Neural crest cell (in vitro differentiated cells): ENCODE data around the gene RAB9A. TPM values are rescaled to one million over a fixed set of nuclear protein-coding genes. Genes with fewer than 3 reads are reported as not detected.

Experiments
- DNase-seq: peaks from one replicate; pipeline ENCODE4 v3.0.0; 2021; ENCODE audit warnings: low read depth, mixed read lengths, low spot score
- H3K27ac Mint-ChIP-seq: one replicate; pipeline ENCODE4 v1.8.0; 2021; ENCODE audit warnings: mild to moderate bottlenecking, mixed read lengths; ENCODE audit not compliant: unreplicated experiment
- H3K27me3 Mint-ChIP-seq: 2 replicates; pipeline ENCODE4 v1.8.0; 2021; ENCODE audit warnings: low read depth, mild to moderate bottlenecking, mixed read lengths
- H3K36me3 Mint-ChIP-seq: 2 replicates; pipeline ENCODE4 v1.8.0; 2021; ENCODE audit warnings: low read depth, mild to moderate bottlenecking, mixed read lengths
- H3K4me1 Mint-ChIP-seq: 2 replicates; pipeline ENCODE4 v1.8.0; 2021; ENCODE audit warnings: mixed read lengths
- H3K4me3 Mint-ChIP-seq: one replicate; pipeline ENCODE4 v1.8.0; 2021; ENCODE audit warnings: mild to moderate bottlenecking, mixed read lengths
- H3K9me3 Mint-ChIP-seq: 2 replicates; pipeline ENCODE4 v1.8.0; 2021; ENCODE audit warnings: mixed read lengths
- total RNA-seq: library from RNA; stranded (reverse); gene quantifications from 2 replicates; pipeline ENCODE4 v1.2.1, GENCODE V29; 2021
- TF ChIP-seq, protein P1 (sequence below): fragments of 200-600 bp; sonication (generic); conservative IDR thresholded peaks from 2 replicates; pipeline ENCODE4 v1.5.0; 2021; ENCODE audit warnings: antibody characterized with exemption, mild to moderate bottlenecking

Gene RAB9A
- total RNA-seq, 1 donor from 2014 or later = 11.6 TPM

DNA sequence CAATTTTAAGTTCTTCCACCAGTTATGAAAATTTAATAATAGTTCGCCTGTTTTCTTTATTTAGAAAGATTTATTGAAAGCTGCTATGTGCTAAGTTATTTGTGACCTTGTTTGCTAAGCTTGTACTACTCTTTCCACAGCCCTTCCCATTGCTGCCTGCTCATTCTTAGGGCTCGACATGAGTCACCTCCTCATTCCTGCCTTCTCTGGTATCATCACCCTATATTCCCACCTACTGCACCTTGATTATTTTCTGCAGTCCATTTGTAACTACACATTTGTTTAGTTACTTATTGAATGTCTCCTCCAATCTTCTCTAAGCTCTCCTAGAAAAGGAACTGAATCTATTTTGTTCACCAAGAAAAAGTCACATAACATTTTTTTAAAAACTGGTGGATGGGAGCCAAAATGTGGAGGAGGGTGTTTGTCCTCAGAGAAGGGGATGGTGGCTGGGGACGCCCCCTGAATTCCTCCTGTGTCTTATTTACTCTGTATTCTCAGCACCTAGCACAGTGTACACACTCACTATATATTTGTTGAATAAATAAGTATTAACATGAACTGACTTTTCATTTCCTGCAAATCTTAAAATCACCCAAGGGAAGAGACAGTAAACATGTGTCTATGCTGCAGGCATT, 3.7 kb upstream of the RAB9A start:
- Mint-ChIP-seq H3K27ac (no peak overlapping the region), H3K9me3 (peaks cover 1% of the 10 kb centered on the region), H3K4me1 (peaks cover 12% of the 10 kb centered on the region), H3K36me3 (peaks cover 6% of the 10 kb centered on the region), H3K27me3 (no peaks in the 10 kb centered on the region), H3K4me3 (no peak overlapping the region)
- TF ChIP-seq, protein P1, sequence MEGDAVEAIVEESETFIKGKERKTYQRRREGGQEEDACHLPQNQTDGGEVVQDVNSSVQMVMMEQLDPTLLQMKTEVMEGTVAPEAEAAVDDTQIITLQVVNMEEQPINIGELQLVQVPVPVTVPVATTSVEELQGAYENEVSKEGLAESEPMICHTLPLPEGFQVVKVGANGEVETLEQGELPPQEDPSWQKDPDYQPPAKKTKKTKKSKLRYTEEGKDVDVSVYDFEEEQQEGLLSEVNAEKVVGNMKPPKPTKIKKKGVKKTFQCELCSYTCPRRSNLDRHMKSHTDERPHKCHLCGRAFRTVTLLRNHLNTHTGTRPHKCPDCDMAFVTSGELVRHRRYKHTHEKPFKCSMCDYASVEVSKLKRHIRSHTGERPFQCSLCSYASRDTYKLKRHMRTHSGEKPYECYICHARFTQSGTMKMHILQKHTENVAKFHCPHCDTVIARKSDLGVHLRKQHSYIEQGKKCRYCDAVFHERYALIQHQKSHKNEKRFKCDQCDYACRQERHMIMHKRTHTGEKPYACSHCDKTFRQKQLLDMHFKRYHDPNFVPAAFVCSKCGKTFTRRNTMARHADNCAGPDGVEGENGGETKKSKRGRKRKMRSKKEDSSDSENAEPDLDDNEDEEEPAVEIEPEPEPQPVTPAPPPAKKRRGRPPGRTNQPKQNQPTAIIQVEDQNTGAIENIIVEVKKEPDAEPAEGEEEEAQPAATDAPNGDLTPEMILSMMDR = no peak
- DNase-seq = no peak

DNA sequence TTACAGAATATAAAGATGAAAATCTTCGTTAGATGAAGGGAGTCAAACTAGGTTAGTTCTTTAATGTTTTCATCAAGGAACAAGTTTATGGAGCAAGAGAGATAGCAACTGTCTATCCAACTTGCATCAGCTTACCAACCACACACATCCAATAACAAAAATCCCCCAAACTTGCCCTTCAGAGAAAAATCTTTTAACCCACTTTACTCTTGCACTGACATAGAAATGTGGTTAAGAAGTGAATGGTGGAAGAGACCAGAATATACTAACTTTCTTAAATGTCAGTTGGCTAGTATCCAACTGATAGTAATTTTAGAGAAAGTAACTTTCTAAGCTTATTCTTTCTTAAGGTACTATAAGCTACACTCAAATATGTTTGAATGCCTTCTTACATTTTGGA, 1.7 kb upstream of the RAB9A start:
- H3K36me3 Mint-ChIP-seq = peaks cover 2% of the 10 kb centered on the region
- no peak overlapping the region for H3K4me3 Mint-ChIP-seq
- H3K9me3 Mint-ChIP-seq = no peaks in the 10 kb centered on the region
- no peak overlapping the region for H3K27ac Mint-ChIP-seq
- TF ChIP-seq, protein P1 = no peak
- DNase-seq = no peak
- H3K27me3 Mint-ChIP-seq = no peaks in the 10 kb centered on the region
- peaks cover 18% of the 10 kb centered on the region for H3K4me1 Mint-ChIP-seq

GRCh38 chrX:13688384-13688957, 457 bp upstream of the RAB9A start:
- Mint-ChIP-seq H3K4me1 (peaks cover 30% of the 10 kb centered on the region), H3K27me3 (no peaks in the 10 kb centered on the region), H3K4me3 (peak overlapping the region; percentile 94), H3K9me3 (no peaks in the 10 kb centered on the region), H3K36me3 (peaks cover 2% of the 10 kb centered on the region), H3K27ac (peak overlapping the region; percentile 36)
- DNase-seq = no peak
- TF ChIP-seq, protein P1 = no peak

DNA sequence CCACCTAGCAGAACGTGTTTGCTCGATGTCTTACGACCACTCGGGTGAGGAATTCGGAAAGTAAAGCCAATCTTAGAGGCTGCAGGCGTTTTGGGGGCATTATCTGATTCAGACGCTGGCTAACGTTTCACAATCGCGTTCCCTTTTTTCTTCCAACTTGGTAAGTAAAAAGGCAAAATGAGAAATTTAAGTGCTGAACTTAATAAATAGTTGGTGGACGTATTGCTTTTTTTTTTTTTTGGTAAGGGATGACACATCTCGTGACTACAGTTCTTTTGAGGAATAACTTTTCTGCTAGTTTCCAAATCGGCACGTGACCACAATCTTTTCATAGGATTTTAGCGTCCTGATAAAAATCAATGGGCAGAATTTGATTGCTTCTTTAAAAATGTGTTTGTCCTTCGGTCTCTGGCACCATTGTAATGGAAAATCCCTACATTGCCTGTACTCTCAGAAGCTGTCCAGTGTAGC, 848 bp downstream of the RAB9A start:
- TF ChIP-seq, protein P1 = no peak
- no peaks in the 10 kb centered on the region for H3K27me3 Mint-ChIP-seq
- peak overlapping the region; percentile 79 for H3K27ac Mint-ChIP-seq
- H3K4me3 Mint-ChIP-seq = peak overlapping the region; percentile 94
- H3K36me3 Mint-ChIP-seq = peaks cover 2% of the 10 kb centered on the region
- no peaks in the 10 kb centered on the region for H3K9me3 Mint-ChIP-seq
- no peak for DNase-seq
- peaks cover 35% of the 10 kb centered on the region for H3K4me1 Mint-ChIP-seq

GRCh38 chrX:13690836-13691235, 1.9 kb downstream of the RAB9A start:
- no peaks in the 10 kb centered on the region for H3K9me3 Mint-ChIP-seq
- peaks cover 35% of the 10 kb centered on the region for H3K4me1 Mint-ChIP-seq

More at GRCh38 chrX:13690836-13691235, 1.9 kb downstream of the RAB9A start:
- TF ChIP-seq, protein P1 = no peak
- Mint-ChIP-seq H3K27me3 (no peaks in the 10 kb centered on the region), H3K36me3 (peaks cover 2% of the 10 kb centered on the region), H3K27ac (no peak overlapping the region), H3K4me3 (peak overlapping the region; percentile 94)
- no peak for DNase-seq
